Panc1 (cell line): ENCODE data around the gene DZIP3. TPM values are rescaled to one million over a fixed set of nuclear protein-coding genes. Genes with fewer than 3 reads are reported as not detected.

Source experiments
- ATAC-seq: fragments of 200-7000 bp; cut with Tn5 transposase; 2 replicates; pipeline ENCODE4 v1.9.1; 2020; ENCODE audit warnings: mild to moderate bottlenecking, moderate library complexity
- BruUV-seq: library from RNA; stranded (reverse); fragments of 400-500 nt; replicated peaks from 2 replicates; lab custom pipeline; 2021; lab: Mats Ljungman, UMichigan
- CTCF ChIA-PET: fragments of 300-600 bp; sonication (Branson Sonifier 250); formaldehyde crosslinking; loops from one replicate; lab custom pipeline; 2022; ENCODE audit warnings: antibody characterized with exemption; lab: Charles Lee
- POLR2A ChIA-PET: fragments of 300-600 bp; sonication (Branson Sonifier 250); formaldehyde crosslinking; loops from one replicate; lab custom pipeline; 2022; ENCODE audit warnings: antibody characterized with exemption; lab: Charles Lee
- DNase-seq: peaks from one replicate; pipeline ENCODE4 v3.0.0-alpha.2; 2010; ENCODE audit warnings: low read depth, low spot score
- H3K27ac ChIP-seq: 2 replicates; pipeline ENCODE4 v1.5.1; 2011; ENCODE audit warnings: mild to moderate bottlenecking, low read length, inconsistent platforms
- H3K27me3 ChIP-seq: fragments of 200-500 bp; sonication (Bioruptor generic); 2 replicates; pipeline ENCODE4 v1.6.0; 2014; ENCODE audit warnings: low read length, inconsistent platforms; ENCODE audit not compliant: control insufficient read depth, insufficient read depth
- H3K36me3 ChIP-seq: fragments of 200-500 bp; sonication (Bioruptor generic); 2 replicates; pipeline ENCODE4 v1.5.1; 2014; ENCODE audit warnings: inconsistent platforms, mild to moderate bottlenecking, low read length, moderate library complexity; ENCODE audit not compliant: control insufficient read depth, insufficient read depth
- H3K4me1 ChIP-seq: 2 replicates; pipeline ENCODE4 v1.5.1; 2011; ENCODE audit warnings: inconsistent platforms, mild to moderate bottlenecking, low read length, moderate library complexity; ENCODE audit not compliant: control insufficient read depth, insufficient read depth
- H3K4me3 ChIP-seq, 2 experiments: 2 replicates each; pipeline ENCODE4 v1.5.1; 2011 to 2012; ENCODE audit warnings: low read depth in 2 of 2, low read length in 2 of 2, mild to moderate bottlenecking in 2 of 2, inconsistent platforms in 1 of 2, moderate library complexity in 1 of 2
- H3K9me3 ChIP-seq: fragments of 200-500 bp; sonication (Bioruptor generic); 2 replicates; pipeline ENCODE4 v1.5.1; 2014; ENCODE audit warnings: low read depth, mild to moderate bottlenecking, inconsistent platforms, low read length, moderate library complexity; ENCODE audit not compliant: control insufficient read depth, insufficient read depth
- POLR2AphosphoS5 ChIP-seq: IDR thresholded peaks from 2 replicates; pipeline ENCODE4 v1.6.1; 2012; ENCODE audit warnings: mild to moderate bottlenecking, low read depth, low read length, moderate library complexity
- SIN3A ChIP-seq: IDR thresholded peaks from 2 replicates; pipeline ENCODE4 v1.6.1; 2012; ENCODE audit warnings: low read depth, mild to moderate bottlenecking, low read length, moderate library complexity, borderline replicate concordance; ENCODE audit not compliant: insufficient read depth
- TCF7L2 ChIP-seq: IDR thresholded peaks from 2 replicates; pipeline ENCODE4 v1.6.1; 2011; ENCODE audit warnings: mild to moderate bottlenecking, low read depth, low read length, inconsistent platforms
- in situ Hi-C: cut with HindIII; loops from 2 replicates; pipeline ENCODE4 v1.10.0; 2016; ENCODE audit warnings: low sequenced_read_pairs, low pct_unique_long_range_greater_than_20kb
- intact Hi-C: fragments of 100-400 bp; cut with micrococcal nuclease; formaldehyde crosslinking; loops from one replicate; pipeline ENCODE4 v1.10.0; 2022; ENCODE audit not compliant: unreplicated experiment
- total RNA-seq: library from RNA; stranded (reverse); gene quantifications from one replicate; pipeline ENCODE4 v1.2.1, GENCODE V29; 2021; ENCODE audit not compliant: unreplicated experiment
- TF ChIP-seq, protein P1 (sequence below), 2 experiments: IDR thresholded peaks; 2 replicates each; pipeline ENCODE4 v1.6.1; 2011 to 2012; ENCODE audit warnings: low read depth in 2 of 2, control low read depth in 1 of 2, low read length in 1 of 2, mild to moderate bottlenecking in 1 of 2, moderate library complexity in 1 of 2; ENCODE audit not compliant: insufficient read depth in 1 of 2
- TF ChIP-seq, protein P2 (sequence below): fragments of 450-650 bp; IDR thresholded peaks from 2 replicates; pipeline ENCODE4 v1.5.1; 2017; ENCODE audit warnings: mild to moderate bottlenecking

The DZIP3 gene
- total RNA-seq, 1 experiment from 2014 or later, result 30.9 TPM

DNA sequence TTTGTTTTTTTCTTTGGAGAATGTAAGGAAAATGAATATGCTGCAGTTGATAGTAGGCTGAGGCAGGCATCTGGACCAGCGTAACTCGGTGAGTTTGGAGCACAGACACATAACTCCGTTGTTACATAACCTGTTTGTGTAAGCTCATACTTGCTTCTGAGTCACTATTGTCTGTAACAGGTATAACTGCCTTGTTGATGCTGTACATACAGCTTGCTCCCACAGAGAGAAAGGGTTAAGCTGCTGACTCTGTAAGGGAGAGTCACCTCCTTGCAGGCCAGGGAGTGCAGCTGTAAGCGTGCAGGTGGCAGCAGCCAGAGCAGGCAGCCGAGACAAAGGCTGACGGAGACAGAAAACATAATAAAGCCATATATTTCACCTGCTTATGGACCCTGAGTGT is 147.3 kb downstream of the DZIP3 start:
- CTCF ChIA-PET, result no interaction called here
- H3K4me3 ChIP-seq, result no peak overlapping the region
- no peaks in the 10 kb centered on the region for H3K4me1 ChIP-seq
- no peaks in the 10 kb centered on the region for H3K9me3 ChIP-seq
- DNase-seq (no peak), ATAC-seq (no peak)
- in situ Hi-C loops (no loop called here), intact Hi-C loops (no loop called here)
- TF ChIP-seq, protein P1, sequence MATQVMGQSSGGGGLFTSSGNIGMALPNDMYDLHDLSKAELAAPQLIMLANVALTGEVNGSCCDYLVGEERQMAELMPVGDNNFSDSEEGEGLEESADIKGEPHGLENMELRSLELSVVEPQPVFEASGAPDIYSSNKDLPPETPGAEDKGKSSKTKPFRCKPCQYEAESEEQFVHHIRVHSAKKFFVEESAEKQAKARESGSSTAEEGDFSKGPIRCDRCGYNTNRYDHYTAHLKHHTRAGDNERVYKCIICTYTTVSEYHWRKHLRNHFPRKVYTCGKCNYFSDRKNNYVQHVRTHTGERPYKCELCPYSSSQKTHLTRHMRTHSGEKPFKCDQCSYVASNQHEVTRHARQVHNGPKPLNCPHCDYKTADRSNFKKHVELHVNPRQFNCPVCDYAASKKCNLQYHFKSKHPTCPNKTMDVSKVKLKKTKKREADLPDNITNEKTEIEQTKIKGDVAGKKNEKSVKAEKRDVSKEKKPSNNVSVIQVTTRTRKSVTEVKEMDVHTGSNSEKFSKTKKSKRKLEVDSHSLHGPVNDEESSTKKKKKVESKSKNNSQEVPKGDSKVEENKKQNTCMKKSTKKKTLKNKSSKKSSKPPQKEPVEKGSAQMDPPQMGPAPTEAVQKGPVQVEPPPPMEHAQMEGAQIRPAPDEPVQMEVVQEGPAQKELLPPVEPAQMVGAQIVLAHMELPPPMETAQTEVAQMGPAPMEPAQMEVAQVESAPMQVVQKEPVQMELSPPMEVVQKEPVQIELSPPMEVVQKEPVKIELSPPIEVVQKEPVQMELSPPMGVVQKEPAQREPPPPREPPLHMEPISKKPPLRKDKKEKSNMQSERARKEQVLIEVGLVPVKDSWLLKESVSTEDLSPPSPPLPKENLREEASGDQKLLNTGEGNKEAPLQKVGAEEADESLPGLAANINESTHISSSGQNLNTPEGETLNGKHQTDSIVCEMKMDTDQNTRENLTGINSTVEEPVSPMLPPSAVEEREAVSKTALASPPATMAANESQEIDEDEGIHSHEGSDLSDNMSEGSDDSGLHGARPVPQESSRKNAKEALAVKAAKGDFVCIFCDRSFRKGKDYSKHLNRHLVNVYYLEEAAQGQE (IDR thresholded peaks at IDR 0.05; ENCODE audit: insufficient read depth in 1 of 2, low read depth in 2 of 2, low read length in 1 of 2), result no peak
- TF ChIP-seq SIN3A (no peak), POLR2AphosphoS5 (no peak), TCF7L2 (no peak)
- TF ChIP-seq, protein P2, sequence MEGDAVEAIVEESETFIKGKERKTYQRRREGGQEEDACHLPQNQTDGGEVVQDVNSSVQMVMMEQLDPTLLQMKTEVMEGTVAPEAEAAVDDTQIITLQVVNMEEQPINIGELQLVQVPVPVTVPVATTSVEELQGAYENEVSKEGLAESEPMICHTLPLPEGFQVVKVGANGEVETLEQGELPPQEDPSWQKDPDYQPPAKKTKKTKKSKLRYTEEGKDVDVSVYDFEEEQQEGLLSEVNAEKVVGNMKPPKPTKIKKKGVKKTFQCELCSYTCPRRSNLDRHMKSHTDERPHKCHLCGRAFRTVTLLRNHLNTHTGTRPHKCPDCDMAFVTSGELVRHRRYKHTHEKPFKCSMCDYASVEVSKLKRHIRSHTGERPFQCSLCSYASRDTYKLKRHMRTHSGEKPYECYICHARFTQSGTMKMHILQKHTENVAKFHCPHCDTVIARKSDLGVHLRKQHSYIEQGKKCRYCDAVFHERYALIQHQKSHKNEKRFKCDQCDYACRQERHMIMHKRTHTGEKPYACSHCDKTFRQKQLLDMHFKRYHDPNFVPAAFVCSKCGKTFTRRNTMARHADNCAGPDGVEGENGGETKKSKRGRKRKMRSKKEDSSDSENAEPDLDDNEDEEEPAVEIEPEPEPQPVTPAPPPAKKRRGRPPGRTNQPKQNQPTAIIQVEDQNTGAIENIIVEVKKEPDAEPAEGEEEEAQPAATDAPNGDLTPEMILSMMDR, result no peak
- H3K36me3 ChIP-seq, result no peaks in the 10 kb centered on the region
- peaks cover 2% of the 10 kb centered on the region; the same call in 1 of the 2 replicates for H3K27me3 ChIP-seq
- BruUV-seq, result no TSS peak
- no peak overlapping the region for H3K27ac ChIP-seq
- POLR2A ChIA-PET, result no interaction called here

DNA sequence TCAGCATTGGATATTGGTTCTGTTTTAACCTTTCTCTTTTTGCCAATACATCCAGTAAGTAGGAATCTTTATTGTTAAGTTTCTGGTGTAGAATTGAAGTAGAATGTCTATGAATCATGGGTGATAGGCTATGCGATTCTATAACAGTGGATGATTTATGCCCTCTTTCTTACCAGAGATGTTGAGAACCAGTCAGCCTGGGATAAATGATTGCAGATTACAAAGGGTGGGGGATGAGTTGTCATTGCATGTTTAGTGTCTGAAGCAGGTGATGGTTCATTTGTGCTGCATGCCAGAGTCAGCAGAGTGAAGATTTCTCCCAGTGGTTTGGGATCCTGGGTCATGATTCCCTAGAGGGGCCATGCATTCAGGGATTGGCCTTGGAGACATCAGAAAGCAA is 153.4 kb downstream of the DZIP3 start:
- no peak for ATAC-seq
- intact Hi-C loops (no loop called here), in situ Hi-C loops (no loop called here)
- H3K4me3 ChIP-seq, result no peak overlapping the region
- no peaks in the 10 kb centered on the region for H3K36me3 ChIP-seq
- H3K4me1 ChIP-seq, result no peaks in the 10 kb centered on the region
- H3K27me3 ChIP-seq, result no peaks in the 10 kb centered on the region; the same call in 1 of the 2 replicates
- BruUV-seq, result no TSS peak
- ChIA-PET POLR2A (no interaction called here), CTCF (no interaction called here)
- DNase-seq, result no peak
- TF ChIP-seq, protein P1 (IDR thresholded peaks at IDR 0.05; ENCODE audit: insufficient read depth in 1 of 2, low read depth in 2 of 2, low read length in 1 of 2), result no peak
- H3K9me3 ChIP-seq, result no peaks in the 10 kb centered on the region
- no peak overlapping the region for H3K27ac ChIP-seq

Other genes with a start within 250 kb of the DZIP3 start
- 1.2 TPM for gene MYH15, start 79.1 kb upstream of the DZIP3 start, total RNA-seq
- gene CIP2A, start 284 bp upstream of the DZIP3 start, total RNA-seq, result 52.0 TPM
- not detected for gene RETNLB, start 167.7 kb downstream of the DZIP3 start, total RNA-seq
- gene TRAT1, start 233.1 kb downstream of the DZIP3 start, total RNA-seq, result 0.21 TPM